ENCODE data around the gene MAST2.
"Not testable (repeated sequence)": the region's sequence is repeated elsewhere in the genome, so short reads cannot be mapped to it uniquely, and the experiment has no call there.

Gene MAST2

DNA sequence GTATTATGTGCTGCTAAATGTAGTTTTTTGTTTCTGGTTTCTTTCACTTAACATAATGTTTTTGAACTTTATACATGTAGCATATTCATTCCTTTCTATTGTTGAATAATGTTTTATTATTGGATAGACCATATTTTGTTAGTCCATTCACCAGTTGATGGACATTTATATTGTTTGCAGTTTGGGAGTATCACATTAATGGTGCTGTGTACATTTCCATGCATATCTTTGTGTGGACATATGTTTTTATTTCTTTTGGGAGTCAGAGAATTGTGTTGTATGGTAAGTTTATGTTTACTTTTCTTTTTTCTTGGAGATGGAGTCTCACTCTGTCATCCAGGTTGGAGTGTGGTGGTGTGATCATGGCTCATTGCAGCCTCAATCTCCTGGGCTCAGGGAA is 134.6 kb downstream of the MAST2 start:
- DNase-seq (ENCODE audit: low spot score) = no peak

GRCh38 chr1:45942411-45942810 is 139.0 kb downstream of the MAST2 start:
- no peak for DNase-seq (ENCODE audit: low spot score)

- no peak for DNase-seq (ENCODE audit: low spot score)
Observed at GRCh38 chr1:45943185-45943584, 139.8 kb downstream of the MAST2 start.

DNA sequence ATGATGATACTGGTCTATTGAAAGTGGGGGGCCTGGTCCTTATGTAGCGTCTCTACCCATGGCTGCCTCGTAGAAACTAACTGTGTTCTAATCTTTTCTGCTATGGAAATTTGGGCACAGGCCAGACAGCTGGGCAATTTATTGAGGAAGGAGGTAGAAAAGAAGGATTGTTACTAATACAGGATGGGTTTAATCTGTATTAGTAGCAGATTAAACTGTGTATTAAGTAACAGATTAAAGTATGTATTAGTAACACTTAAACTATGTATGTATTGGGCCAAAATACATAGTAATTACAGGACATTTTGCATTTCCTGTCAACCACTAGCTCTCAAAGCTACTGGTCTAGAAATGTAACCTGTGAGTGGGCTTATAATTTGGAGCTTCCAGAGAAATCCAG is 142.0 kb downstream of the MAST2 start:
- DNase-seq (ENCODE audit: low spot score) = no peak

- DNase-seq (ENCODE audit: low spot score) = not testable (repeated sequence)
Observed at GRCh38 chr1:45949462-45949861, 146.1 kb downstream of the MAST2 start.

DNA sequence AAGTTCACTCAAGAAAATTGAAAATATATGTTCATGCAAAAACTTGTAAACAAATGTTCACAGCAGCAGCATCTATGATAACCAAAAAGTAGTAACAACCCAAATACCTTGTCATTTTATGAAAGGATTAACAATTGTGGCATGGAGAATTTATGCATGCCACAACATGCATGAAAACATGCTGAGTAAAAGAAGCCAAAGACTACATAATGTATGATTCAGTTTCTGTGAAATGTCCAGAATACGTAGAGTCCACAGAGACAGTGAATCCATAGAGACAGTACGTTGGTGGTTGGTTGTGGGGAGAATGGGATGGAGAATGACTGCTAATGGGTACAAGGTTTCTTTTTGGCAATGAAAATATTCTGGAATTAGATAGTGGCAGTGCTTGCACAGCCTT is 148.7 kb downstream of the MAST2 start:
- DNase-seq (ENCODE audit: low spot score) = no peak

DNA sequence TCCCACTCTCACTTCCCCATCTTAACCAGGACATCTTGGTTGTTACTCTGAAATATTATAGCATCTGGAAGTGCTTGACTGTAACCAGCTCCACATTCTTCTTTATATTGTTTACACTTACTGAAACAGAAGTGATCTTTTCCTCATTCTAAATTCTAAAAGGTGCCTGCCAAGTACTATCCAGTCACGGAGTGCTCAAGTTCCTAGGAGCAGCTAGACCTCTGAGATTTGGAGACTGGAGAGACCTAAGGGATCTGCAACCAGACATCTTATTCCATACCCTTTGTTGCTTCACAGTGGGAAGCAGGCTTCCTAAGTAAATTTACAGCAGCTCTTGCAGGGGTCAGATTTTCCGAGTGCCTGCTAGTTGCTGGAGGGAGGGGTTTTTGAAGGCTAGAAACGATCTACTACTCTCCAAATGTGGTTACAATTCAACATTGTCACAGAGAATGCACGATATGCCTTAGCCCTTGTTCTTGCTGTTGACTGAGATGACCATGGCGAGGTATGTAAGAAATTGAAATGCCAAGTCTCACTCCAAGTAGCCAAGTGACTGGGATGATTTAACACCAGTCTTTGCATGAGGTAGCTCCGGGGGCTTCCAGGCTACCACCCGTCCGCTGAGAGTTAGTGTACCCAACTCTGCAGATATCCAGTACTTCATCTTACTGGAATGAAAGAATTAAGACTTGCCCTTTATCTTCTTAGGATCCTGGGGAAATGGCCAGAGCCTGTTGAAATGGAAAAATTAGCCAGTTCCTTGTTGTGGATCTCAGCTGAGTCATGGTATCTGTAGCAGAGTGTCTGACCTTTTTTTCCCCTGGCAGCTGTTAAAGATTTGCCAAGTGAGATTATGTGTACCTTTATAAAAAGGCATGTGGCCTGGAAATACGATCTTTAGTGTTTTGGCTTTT is 150.8 kb downstream of the MAST2 start:
- DNase-seq (ENCODE audit: low spot score) = no peak

DNA sequence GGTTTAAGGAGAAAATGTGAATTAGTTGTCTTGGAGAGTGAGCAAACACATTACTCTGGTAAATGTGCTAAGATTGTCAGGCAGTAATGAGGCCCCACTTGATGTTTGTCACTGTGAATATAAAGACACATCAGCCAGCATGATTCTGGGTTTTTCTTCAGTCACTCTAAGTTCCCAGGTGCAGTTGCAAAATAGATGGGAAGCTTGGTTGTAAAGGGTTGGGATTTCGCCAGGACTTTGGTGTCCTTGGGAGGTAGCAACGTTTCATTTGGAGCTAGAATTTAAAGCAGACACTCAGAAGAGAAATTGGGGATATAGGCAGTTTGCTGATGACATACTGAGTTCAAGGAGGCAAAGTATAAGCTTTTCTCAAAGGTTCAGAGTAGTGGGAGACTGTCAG is 154.3 kb downstream of the MAST2 start:
- DNase-seq (ENCODE audit: low spot score) = no peak

DNA sequence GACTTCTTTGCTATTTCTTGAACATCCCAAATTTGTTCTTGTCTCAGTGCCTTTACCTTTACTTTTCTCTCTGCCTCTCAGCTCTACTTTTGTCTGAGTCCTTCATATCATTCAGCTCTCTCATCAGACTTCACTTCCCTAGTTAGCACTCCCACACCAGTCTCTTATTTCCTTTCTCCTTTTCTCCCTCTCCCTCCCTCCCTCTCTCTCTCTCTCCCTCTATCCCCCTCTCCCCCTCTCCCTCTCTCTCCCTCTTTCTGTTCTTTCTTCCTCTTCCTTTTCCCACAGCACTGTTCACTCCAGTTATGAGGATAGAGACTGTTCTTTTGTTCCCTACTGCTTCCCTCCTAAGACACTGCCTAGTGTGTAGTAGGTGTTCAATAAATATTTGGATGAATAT is 154.9 kb downstream of the MAST2 start:
- DNase-seq (ENCODE audit: low spot score) = no peak

GRCh38 chr1:45960930-45961715 is 157.7 kb downstream of the MAST2 start:
- no peak for DNase-seq (ENCODE audit: low spot score)

DNA sequence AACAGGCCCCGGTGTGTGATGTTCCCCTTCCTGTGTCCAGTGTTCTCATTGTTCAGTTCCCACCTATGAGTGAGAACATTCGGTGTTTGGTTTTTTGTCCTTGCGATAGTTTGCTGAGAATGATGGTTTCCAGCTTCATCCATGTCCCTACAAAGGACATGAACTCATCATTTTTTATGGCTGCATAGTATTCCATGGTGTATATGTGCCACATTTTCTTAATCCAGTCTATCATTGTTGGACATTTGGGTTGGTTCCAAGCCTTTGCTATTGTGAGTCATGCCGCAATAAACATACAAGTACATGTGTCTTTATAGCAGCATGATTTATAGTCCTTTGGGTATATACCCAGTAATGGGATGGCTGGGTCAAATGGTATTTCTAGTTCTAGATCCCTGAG is 158.5 kb downstream of the MAST2 start:
- DNase-seq (ENCODE audit: low spot score) = not testable (repeated sequence)

- no peak for DNase-seq (ENCODE audit: low spot score)
Observed at GRCh38 chr1:45968941-45969666, 165.7 kb downstream of the MAST2 start.

DNA sequence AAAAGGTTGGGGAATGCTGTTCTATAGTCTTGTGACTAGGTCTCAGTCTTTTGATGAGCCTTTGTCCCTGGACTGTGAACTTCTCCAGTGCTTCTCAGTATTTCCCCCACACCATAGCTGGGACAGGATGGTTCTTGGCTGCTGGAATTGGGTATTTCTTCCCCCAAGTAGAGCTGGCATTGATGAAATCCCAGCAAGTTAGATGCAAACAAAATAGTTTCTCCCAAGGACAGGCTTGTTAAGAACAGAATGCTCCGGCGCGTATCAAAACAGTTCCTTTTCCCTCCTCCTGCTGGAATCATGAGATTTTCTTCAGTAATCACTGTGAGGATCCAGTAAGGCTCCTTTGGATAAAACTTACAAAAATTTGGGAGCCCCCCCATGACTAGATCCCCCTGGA is 166.5 kb downstream of the MAST2 start:
- DNase-seq (ENCODE audit: low spot score) = no peak

- DNase-seq (ENCODE audit: low spot score) = no peak
Observed at GRCh38 chr1:45971335-45971734, 167.9 kb downstream of the MAST2 start.

DNA sequence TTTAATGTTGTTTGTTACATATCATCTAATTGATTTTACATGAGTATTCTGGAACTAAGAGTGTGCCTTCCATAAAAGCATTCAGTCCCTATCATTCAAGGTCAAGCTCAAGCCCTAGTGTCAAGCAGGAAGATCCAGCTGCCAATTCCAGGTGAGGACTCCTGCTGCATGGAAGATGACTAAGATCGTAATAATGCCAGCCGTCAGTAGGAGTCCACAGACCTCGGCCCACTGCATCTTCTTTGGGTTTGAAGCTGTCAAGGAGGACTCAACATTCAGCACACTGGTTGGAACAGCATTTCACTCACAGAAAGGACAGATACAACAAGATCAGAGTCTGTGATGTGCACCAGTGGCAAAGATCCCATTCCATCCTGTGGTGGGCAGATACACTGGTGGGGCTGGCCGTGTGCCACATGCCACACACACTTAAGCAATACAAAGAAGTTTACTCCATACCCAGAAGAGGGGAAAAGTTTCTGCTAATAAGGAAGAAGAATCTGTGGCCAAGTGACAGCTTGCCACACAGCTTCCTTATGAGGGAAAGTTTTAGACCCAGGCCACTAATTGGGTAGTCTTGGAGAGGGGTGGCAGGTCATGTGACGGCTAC is 168.6 kb downstream of the MAST2 start:
- no peak for DNase-seq (ENCODE audit: low spot score)

DNA sequence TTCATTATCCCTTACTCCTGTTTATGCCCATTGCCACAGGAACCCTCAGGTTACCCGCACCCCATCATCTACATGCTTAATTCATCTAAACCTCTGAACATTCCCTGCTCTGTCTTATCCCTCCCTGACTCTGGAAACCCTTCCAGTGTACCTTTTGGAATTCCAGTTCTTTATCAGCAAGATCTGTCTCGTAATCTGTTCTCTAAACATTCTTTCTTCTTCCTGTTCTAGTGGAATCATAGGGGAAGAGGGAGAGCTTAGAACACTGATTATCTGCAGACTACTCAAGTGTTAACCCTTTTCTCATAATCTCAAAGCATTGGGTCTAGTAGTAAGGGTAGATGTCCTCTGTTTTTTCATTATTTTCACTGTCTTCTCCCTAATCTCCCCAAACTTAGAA is 169.2 kb downstream of the MAST2 start:
- no peak for DNase-seq (ENCODE audit: low spot score)

- no peak for DNase-seq (ENCODE audit: low spot score)
Observed at GRCh38 chr1:45973121-45973520, 169.7 kb downstream of the MAST2 start.

DNA sequence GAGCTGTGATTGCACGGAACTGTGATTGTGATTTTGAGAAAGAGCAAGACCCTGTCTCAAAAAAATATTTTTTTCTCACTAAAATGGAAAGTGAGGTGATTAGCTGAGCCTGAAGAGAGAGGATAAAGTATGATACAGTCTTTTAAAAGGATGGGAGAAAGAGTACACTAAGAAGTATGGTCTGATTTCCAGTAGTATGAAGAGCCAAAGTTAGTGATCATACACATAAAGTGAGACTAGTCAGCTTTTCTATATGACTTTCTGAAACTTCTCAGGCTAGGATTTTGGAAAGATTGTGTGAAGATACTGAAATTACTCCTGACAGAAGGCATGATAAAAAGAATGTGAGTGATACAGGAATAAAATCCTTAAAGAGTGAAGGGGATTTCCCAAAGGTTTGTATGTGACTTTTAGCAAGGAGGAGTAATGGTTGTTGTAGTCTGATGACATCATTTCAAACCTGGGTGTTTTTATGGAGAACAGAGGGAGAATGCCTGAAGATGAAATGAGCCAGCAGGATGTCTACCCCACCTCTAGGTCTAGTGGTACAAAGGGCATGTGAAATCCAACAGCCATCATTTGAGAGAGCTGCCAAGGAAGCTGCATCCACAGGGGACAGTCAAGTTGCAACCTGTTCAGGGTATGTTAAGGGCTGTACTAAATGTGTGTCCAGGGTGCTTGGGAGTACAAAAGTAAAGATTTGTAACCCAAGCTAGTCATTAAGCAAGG is 171.3 kb downstream of the MAST2 start:
- no peak for DNase-seq (ENCODE audit: low spot score)

GRCh38 chr1:45976623-45977022 is 173.2 kb downstream of the MAST2 start:
- DNase-seq (ENCODE audit: low spot score) = no peak

DNA sequence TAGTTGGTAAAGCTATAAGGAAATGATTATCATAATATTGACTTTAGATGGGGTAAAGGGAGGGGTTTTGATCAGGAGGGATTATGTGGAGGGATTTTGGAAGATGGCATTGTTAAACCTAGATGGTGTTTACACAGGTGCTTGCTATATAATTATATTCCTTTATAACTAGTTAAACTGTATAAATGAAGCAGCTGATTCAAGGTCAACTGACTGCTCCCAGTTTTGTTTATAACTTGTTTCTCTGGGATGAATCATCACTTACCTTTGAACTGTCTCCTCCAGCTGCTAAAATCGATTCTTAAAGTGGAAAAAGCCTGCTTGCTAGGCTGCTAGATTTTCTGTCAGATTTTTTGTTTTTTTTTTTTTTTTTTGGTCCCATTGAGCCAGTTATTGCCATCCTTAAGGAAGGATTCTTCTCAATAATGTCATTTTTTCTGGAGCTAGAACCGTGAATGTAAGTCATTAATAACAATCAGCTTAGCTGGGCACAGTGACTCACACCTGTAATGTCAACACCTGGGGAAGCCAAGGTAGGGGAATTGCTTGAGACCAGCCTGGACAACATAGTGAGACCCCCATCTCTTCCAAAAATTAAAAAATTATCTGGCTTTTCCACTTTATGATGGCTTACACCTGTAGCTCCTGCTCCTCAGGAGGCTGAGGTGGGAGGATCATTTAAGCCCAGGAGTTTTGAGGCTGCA is 175.8 kb downstream of the MAST2 start:
- no peak for DNase-seq (ENCODE audit: low spot score)

DNA sequence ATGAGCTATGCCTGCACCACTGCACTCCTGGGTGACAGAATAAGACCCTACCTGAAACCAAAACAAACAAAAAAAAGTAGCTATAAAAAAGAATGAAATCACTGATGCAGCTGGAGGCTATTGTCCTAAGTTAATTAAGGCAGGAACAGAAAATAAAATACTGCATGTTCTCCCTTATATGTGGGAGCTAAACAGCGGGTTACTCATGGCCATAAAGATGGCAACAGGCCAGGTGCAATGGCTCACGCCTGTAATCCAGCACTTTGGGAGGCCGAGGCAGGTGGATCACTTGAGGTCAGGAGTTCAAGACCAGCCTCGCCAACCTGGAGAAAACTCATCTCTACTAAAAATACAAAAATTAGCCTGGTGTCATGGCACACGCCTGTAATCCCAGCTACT is 176.4 kb downstream of the MAST2 start:
- no peak for DNase-seq (ENCODE audit: low spot score)

Measured in CD4-positive, alpha-beta T cell treated with Interleukin-15 for 4 hours (primary cell).